HL-60 (cell line): ENCODE results near the gene KDM2B.

Experiments used
- DNase-seq, 2 experiments: peaks; one replicate each; pipeline ENCODE4 v3.0.0-alpha.2; 2010 to 2020; ENCODE audit warnings: low read depth in 1 of 2, low spot score in 1 of 2
- H3K27ac ChIP-seq: fragments of 250-450 bp; sonication (Bioruptor Pico); replicated peaks from 2 replicates; pipeline ENCODE4 v1.5.1; 2020; ENCODE audit warnings: mild to moderate bottlenecking, moderate library complexity
- H3K27me3 ChIP-seq: fragments of 250-450 bp; sonication (Bioruptor Pico); 2 replicates; pipeline ENCODE4 v1.5.1; 2021; ENCODE audit warnings: mild to moderate bottlenecking, moderate library complexity; ENCODE audit not compliant: insufficient read depth, poor library complexity, severe bottlenecking
- H3K4me3 ChIP-seq: replicated peaks from 2 replicates; pipeline ENCODE4 v1.5.1; 2011; ENCODE audit warnings: mild to moderate bottlenecking, control low read depth, low read length; ENCODE audit not compliant: insufficient read depth
- GABPA ChIP-seq: IDR thresholded peaks from 2 replicates; pipeline ENCODE4 v1.6.1; 2012; ENCODE audit warnings: low read depth
- POLR2AphosphoS5 ChIP-seq: IDR thresholded peaks from 2 replicates; pipeline ENCODE4 v1.6.1; 2012; ENCODE audit warnings: low read depth
- SPI1 ChIP-seq: IDR thresholded peaks from 2 replicates; pipeline ENCODE4 v1.6.1; 2012; ENCODE audit warnings: low read depth, mild to moderate bottlenecking, borderline replicate concordance
- TF ChIP-seq, protein P1 (sequence below): IDR thresholded peaks from one replicate; pipeline ENCODE4 v1.5.1; 2011; ENCODE audit warnings: low read length, control low read depth, inconsistent platforms; ENCODE audit not compliant: insufficient read depth
- TF ChIP-seq, protein P2 (sequence below): IDR thresholded peaks from 2 replicates; pipeline ENCODE4 v1.6.1; 2012; ENCODE audit warnings: low read depth; ENCODE audit not compliant: insufficient replicate concordance

KDM2B gene

DNA sequence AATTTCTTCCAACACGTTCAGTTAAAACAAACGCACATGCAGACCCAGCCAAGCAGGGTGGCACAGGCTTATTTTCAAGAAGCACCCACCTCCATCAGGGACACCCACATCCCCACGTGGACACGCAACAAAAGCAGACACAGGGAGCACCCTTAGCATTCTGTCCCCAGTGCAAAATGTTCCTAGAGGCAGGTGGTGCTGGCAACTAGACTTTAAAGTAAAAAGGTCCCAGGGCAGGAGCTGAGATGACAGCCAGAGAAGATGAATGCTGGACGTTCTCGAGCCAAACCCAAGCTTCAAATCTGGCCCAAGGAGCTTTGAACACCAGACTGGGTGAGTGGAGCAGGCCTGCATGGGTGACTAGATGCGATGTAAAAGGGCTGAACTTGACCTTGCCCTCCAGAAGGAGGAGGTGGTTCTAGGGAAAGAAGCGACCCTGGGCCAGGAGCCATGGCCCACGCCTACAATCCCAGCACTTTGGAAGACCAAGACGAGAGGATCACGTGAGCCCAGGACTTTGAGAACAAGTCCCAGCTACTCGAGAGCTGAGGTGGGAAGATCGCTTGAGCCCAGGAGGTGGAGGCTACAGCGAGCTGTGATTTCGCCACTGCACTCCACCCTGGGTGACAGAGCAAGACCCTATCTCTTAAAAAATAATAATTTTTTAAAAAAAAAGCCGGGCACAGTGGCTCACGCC, 47.3 kb downstream of the KDM2B start:
- Histone ChIP-seq H3K27me3 (no peaks in the 10 kb centered on the region), H3K27ac (no peak overlapping the region), H3K4me3 (no peak overlapping the region)
- DNase-seq = no peak
- TF ChIP-seq, protein P1, sequence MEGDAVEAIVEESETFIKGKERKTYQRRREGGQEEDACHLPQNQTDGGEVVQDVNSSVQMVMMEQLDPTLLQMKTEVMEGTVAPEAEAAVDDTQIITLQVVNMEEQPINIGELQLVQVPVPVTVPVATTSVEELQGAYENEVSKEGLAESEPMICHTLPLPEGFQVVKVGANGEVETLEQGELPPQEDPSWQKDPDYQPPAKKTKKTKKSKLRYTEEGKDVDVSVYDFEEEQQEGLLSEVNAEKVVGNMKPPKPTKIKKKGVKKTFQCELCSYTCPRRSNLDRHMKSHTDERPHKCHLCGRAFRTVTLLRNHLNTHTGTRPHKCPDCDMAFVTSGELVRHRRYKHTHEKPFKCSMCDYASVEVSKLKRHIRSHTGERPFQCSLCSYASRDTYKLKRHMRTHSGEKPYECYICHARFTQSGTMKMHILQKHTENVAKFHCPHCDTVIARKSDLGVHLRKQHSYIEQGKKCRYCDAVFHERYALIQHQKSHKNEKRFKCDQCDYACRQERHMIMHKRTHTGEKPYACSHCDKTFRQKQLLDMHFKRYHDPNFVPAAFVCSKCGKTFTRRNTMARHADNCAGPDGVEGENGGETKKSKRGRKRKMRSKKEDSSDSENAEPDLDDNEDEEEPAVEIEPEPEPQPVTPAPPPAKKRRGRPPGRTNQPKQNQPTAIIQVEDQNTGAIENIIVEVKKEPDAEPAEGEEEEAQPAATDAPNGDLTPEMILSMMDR = no peak
- no peak for TF ChIP-seq SPI1
- TF ChIP-seq GABPA = no peak
- TF ChIP-seq, protein P2, sequence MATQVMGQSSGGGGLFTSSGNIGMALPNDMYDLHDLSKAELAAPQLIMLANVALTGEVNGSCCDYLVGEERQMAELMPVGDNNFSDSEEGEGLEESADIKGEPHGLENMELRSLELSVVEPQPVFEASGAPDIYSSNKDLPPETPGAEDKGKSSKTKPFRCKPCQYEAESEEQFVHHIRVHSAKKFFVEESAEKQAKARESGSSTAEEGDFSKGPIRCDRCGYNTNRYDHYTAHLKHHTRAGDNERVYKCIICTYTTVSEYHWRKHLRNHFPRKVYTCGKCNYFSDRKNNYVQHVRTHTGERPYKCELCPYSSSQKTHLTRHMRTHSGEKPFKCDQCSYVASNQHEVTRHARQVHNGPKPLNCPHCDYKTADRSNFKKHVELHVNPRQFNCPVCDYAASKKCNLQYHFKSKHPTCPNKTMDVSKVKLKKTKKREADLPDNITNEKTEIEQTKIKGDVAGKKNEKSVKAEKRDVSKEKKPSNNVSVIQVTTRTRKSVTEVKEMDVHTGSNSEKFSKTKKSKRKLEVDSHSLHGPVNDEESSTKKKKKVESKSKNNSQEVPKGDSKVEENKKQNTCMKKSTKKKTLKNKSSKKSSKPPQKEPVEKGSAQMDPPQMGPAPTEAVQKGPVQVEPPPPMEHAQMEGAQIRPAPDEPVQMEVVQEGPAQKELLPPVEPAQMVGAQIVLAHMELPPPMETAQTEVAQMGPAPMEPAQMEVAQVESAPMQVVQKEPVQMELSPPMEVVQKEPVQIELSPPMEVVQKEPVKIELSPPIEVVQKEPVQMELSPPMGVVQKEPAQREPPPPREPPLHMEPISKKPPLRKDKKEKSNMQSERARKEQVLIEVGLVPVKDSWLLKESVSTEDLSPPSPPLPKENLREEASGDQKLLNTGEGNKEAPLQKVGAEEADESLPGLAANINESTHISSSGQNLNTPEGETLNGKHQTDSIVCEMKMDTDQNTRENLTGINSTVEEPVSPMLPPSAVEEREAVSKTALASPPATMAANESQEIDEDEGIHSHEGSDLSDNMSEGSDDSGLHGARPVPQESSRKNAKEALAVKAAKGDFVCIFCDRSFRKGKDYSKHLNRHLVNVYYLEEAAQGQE = no peak
- TF ChIP-seq POLR2AphosphoS5 = no peak

DNA sequence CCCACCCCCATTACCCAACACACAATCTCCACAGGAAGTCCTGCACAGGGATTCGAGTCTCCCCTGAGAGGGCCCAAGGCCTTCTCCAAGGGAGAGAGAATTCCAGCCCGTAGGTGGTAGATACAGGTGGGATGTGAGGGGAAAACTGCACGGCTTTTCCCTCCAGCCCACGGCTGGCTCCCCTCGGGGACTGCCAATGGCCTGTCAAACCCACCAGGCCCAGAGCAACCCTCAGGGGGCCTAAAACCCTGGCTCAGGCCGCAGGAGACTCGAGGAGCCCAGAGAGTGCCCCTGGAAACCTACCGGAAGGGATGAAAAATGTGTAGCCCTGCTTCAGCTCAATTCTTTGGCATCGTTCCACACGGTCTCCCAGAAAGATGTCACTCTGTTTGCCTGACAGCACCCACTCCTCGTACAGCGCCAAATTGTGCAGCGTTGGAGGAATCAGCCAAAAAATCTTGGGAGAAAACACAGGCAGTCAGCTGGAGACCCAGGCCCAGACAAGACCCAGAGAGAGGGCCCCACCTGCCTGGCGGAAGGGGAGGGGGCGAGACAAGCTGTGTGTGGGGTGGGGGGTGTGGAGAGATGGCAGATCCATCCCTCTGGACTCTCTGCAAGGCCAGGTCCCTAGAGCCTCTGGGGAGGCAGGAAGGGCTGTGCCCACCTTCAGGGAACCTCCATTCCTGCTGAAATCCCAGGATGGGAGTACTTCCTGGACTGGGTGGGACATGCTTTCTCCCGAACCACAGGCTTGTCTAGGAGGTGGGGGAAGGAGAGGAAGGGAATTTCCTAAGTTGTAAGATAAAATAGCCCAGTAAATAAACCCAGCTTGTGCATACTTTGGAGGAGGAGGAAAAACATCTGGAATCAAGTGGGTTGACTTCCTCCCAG, 48.1 kb downstream of the KDM2B start:
- Histone ChIP-seq H3K4me3 (no peak overlapping the region), H3K27me3 (no peaks in the 10 kb centered on the region), H3K27ac (no peak overlapping the region)
- TF ChIP-seq SPI1 = no peak
- no peak for TF ChIP-seq GABPA
- TF ChIP-seq, protein P1 = no peak
- no peak for TF ChIP-seq POLR2AphosphoS5
- TF ChIP-seq, protein P2 = no peak
- no peak for DNase-seq

DNA sequence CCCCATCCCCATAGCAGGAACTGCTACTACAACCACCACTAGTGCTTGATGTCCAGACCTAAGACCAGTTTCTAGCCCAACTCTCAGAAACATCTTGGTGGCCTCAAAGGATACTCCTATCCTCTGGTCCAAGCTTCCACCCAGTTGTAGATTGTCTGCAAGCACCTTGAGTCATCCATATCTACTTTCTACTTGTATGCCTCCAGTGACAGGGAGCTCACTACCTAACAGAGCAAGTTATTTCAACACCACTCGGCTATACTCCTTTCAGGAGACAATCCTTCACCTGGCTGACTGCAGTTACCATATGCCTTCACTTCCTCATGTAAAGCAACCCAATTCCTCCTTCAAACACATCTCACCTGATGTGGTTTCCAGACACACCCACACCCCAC, 49.5 kb downstream of the KDM2B start:
- Histone ChIP-seq H3K4me3 (no peak overlapping the region), H3K27me3 (no peaks in the 10 kb centered on the region), H3K27ac (no peak overlapping the region)
- no peak for DNase-seq
- TF ChIP-seq GABPA = no peak
- TF ChIP-seq, protein P1 = no peak
- no peak for TF ChIP-seq SPI1
- TF ChIP-seq, protein P2 = no peak
- TF ChIP-seq POLR2AphosphoS5 = no peak
